Activated CD4-positive, CD25-positive, alpha-beta regulatory T cell treated with anti-CD3 and anti-CD28 coated beads, Interleukin-2, amount 50 U/mL, for 24 hours (primary cell): ENCODE data around the gene PLXNA1.

Experiments
- ATAC-seq, 2 donors: fragments of 150-1000 bp; cut with Tn5 transposase; one replicate each; pipeline ENCODE4 v1.10.0; 2021; ENCODE audit warnings: mild to moderate bottlenecking in 1 of 2, moderate library complexity in 1 of 2

The PLXNA1 gene

DNA sequence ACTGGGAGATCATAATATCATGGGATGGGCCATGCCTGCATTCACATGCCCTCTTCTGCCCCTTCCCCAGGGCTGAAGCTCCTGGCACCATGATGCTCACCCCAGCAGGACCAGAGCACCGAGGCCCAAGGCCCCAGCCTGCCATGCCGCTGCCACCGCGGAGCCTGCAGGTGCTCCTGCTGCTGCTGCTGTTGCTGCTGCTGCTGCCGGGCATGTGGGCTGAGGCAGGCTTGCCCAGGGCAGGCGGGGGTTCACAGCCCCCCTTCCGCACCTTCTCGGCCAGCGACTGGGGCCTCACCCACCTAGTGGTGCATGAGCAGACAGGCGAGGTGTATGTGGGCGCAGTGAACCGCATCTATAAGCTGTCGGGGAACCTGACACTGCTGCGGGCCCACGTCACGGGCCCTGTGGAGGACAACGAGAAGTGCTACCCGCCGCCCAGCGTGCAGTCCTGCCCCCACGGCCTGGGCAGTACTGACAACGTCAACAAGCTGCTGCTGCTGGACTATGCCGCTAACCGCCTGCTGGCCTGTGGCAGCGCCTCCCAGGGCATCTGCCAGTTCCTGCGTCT, 5.6 kb downstream of the PLXNA1 start:
- no peak for ATAC-seq

DNA sequence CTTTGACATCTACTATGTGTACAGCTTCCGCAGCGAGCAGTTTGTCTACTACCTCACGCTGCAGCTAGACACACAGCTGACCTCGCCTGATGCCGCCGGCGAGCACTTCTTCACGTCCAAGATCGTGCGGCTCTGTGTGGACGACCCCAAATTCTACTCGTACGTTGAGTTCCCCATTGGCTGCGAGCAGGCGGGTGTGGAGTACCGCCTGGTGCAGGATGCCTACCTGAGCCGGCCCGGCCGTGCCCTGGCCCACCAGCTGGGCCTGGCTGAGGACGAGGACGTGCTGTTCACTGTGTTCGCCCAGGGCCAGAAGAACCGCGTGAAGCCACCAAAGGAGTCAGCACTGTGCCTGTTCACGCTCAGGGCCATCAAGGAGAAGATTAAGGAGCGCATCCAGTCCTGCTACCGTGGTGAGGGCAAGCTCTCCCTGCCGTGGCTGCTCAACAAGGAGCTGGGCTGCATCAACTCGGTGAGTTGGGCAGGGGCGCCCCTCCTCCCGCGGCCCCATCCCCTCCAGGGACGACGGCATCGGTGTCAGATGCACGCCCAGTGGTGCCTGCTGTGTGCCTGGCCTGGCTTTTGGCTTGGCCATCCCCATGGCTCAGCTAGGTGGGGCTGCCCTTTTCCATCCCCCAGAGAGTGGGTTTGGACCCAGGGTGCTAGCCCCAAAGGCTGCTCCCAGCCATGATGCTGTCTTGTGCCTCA, 6.6 kb downstream of the PLXNA1 start:
- ATAC-seq = no peak

- no peak for ATAC-seq
Measured at GRCh38 chr3:126990024-126990700, 7.2 kb downstream of the PLXNA1 start.

- ATAC-seq = no peak
Measured at GRCh38 chr3:126990890-126991289, 8.0 kb downstream of the PLXNA1 start.

DNA sequence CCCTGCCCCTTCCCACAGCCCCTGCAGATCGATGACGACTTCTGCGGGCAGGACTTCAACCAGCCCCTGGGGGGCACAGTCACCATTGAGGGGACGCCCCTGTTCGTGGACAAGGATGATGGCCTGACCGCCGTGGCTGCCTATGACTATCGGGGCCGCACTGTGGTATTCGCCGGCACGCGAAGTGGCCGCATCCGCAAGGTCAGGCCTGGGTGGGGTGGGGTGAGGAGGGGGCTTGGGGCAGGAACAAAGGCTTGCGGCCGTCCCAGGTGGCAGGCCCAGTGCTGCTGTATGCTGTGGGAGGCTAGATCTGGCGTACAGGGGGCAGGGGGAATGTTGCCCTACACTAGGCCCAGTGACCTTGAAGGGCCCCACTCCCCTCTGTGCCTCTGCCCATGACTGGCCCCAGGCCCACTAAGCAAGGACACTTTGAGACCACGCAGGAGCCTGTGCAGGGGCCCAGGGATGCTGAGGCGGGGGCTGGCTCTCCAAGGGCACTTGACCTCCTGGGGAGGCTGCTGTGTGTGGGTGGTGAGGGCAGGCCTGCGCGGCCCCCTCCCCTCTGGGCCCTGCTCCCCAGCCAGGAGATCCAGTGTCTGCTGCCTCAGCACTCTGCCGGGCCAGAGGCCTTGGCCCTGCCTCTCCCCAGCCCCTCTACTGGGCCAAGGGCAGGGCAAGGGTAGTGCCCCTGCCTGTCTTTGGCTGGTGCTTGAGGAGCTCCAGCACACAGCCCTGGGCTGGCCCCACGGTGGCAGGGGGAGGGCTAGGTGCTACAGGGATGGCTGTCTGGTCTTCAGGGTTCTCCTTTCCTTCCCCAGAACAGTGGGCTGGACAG, 8.7 kb downstream of the PLXNA1 start:
- no peak for ATAC-seq

GRCh38 chr3:126992216-126992615, 9.3 kb downstream of the PLXNA1 start:
- ATAC-seq = no peak

GRCh38 chr3:126992776-126993175, 9.9 kb downstream of the PLXNA1 start:
- ATAC-seq = no peak

- no peak for ATAC-seq
Measured at GRCh38 chr3:126993436-126993835, 10.5 kb downstream of the PLXNA1 start.

DNA sequence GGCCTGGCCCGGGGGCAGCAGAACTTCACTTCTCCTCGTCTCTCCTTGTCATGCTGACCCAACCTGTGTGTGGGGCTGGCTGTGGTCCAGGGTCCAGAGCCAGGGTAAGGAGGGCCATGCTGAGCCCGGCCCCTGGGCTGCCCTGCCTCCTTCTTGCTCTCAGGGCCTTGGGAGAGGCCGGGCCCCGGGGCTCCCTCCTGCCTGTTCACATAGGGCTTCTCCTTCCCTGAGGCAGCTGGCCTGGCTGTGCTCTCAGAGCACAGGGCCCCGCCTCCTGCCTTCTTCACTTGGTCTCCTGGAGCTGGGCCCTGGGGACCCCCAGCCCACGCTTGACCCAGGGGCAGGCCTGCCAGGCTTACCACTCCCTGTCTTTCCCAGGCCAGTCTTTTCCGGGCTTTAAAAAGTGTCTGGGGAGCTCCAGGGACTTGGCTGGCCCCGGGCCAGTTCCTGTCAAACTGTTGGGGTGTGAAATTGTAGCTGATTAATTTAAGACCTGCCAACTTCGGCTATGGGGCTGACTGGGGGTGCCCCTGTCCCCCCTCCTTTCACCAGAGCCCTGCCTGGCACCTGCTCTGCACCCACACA, 11.8 kb downstream of the PLXNA1 start:
- ATAC-seq = no peak

- no peak for ATAC-seq
Measured at GRCh38 chr3:126995254-126995780, 12.4 kb downstream of the PLXNA1 start.

- no peak for ATAC-seq
Measured at GRCh38 chr3:126995926-126996512, 13.1 kb downstream of the PLXNA1 start.

GRCh38 chr3:126996905-126997304, 14.0 kb downstream of the PLXNA1 start:
- ATAC-seq = no peak

GRCh38 chr3:126997455-126998038, 14.6 kb downstream of the PLXNA1 start:
- ATAC-seq = no peak

DNA sequence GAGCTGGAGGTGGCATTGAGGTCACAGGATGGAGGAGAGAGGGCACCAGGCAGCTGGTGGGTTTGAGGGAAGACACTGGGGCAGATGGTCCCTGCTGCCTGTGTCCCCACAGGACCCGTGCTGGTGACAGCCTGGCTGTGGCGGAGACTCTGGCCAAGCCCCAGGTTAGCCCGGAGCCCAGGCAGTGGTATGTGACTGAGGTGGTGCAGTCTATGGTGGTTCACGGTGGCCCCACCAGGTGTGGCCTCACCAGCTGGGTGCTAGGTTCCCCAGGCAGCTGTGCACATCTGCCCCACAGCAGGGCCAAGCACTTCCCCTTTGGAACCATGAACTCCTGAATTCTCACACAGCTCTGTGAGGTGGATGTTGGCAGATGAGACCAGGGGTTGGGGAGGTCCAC, 15.4 kb downstream of the PLXNA1 start:
- no peak for ATAC-seq

GRCh38 chr3:126998728-126999127, 15.8 kb downstream of the PLXNA1 start:
- no peak for ATAC-seq

- ATAC-seq = no peak
Measured at GRCh38 chr3:126999383-126999782, 16.5 kb downstream of the PLXNA1 start.

GRCh38 chr3:127000119-127000518, 17.2 kb downstream of the PLXNA1 start:
- ATAC-seq = no peak

DNA sequence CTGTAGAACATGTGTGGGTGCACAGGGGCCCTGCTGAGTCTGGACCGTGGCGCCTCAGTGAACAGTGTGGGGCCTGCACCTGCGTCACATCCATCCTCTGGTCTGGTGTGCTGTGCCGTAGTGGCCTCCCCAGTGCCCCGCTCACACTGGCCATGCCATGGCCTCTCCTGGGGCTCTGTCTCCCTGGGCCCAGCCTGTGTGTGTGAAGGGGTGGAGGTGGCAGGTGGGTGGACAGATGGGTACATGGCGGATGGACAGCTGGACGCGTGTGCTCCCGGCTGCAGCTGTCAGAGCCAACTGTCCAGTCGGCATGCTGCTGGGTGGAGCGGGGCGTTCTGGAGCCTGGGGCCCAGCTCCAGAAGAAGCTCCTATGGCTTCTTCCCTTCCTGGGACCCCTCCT, 17.8 kb downstream of the PLXNA1 start:
- no peak for ATAC-seq

DNA sequence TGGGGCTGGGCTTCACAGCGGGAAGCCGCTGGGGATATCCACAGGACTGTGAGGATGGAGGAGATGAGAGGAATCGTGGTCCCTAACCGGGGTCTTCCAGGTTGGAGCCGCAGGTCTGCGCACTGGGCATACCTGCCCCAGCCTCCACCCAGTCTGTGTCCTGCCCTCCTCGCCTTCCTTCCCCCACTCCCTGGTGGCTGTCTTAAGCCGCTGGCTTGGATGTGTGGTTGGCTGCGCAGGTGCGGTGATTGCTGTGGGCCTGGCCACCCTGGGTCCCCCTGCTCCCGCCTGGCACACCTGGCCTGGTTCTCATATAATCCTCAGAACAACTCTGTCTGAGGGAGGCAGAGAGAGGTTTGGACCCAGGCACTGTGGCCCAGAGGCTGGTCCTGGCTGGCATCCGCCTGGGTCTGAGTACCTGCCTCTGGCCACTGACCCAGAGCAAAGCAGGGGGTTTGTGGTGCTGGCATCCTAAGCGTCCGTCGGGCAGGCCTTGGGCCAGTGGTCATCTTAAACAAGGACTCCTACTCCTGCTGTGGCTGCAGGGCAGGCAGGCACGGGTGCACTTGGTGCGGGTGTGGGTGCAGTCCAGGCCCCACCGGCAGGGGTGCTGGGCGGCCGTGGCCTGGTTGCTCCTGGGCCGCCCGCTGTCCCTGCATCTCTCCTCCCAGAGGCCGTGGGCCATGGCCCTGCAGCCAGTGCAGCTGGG, 18.7 kb downstream of the PLXNA1 start:
- no peak for ATAC-seq

DNA sequence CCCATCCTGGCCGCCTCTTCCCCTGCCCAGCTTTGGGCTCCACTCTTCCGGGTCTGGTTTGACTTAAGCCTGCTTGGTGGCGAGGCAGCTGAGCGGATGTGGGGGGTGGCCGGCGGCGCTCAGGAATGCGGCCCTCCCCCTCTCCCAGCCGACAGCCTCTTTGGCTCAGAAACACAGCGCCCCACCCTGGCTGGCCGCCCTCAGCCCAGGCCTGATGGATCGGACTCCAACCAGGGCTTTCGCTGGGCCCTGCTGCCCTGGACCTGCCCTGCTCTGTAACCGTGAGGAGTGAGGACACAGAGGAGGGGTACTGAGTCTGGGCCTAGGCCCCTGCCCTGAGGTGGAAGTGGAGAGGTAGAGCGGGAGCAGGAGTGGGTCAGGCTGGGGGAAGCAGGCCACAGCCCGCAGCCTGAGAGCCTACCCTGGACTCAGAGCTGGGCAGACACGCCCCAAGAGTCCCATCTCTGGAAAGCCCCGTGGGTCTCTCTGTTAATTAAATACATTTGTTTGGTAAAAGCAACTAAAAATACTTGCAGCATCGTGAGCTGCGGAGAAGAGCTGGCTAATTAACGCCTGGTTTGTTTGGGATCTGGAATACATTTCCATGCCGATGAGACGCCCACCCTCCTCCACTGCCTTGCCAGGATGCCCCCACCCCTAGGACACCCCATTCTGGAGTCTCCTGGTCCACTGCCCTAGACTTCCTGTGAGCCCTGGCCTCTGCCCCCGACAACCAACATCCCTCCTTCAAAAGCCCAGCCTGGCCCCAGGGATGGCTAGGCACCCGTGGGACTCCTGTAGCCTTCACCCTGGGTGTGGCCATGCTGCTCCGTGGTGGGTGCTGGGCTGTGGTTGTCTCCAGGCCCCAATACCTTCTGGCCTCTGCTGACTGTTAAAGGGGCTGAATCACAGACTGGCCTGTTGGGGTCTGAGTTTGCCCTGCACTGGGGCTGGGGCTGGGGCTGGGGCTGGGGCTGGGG, 19.6 kb downstream of the PLXNA1 start:
- no peak for ATAC-seq
